ENCODE data around the gene PPP6R3. TPM values are rescaled to one million over a fixed set of nuclear protein-coding genes. Genes with fewer than 3 reads are reported as not detected.

Gene PPP6R3
- polyA plus RNA-seq, 1 donor from 2014 or later, result 111 TPM

DNA sequence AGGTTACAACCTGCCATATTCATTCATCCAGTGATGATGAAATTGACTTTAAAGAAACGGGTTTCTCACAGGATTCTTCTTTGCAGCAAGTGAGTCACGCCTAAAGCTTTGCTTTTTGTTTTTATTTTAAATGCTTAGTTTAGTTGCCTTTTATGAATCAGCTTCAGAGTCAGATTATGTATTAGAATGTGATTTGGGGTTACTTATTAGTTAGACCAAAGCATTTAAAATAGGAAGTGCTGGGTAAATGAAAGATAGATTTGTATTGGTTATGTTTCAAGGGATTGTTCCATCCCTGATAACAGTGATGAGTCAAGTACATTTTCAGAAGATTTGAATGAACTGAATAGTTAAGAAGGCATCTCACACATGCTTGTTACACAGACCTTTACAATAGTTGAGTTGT, 122.5 kb downstream of the PPP6R3 start:
- Histone ChIP-seq H2AFZ (ENCODE audit: low read depth, low read length) (no peak overlapping the region), H3F3A (ENCODE audit: insufficient read depth, low read length, poor library complexity, severe bottlenecking) (no peaks in the 10 kb centered on the region), H3K9me2 (ENCODE audit: insufficient read depth, low read length) (no peaks in the 10 kb centered on the region), H3K4me2 (ENCODE audit: low read length) (no peak overlapping the region), H3K9ac (ENCODE audit: low read length) (no peak overlapping the region), H4K20me1 (ENCODE audit: insufficient read depth) (no peaks in the 10 kb centered on the region), H3K36me3 (ENCODE audit: insufficient read depth, low read length) (no peaks in the 10 kb centered on the region), H3K4me3 (ENCODE audit: low read length) (no peak overlapping the region), H3K9me3 (ENCODE audit: low read length) (no peaks in the 10 kb centered on the region), H3K27me3 (ENCODE audit: insufficient read depth, low read depth, low read length) (no peaks in the 10 kb centered on the region), H3K27ac (ENCODE audit: low read length) (no peak overlapping the region), H3K79me2 (replicated peaks; ENCODE audit: insufficient read depth, low read length) (no peaks in the 10 kb centered on the region)
- TF ChIP-seq RAD21 (conservative IDR thresholded peaks at IDR 0.05) (no peak), EP300 (conservative IDR thresholded peaks at IDR 0.05; ENCODE audit: poor library complexity, severe bottlenecking) (no peak), EZH2 (IDR thresholded peaks at IDR 0.05; ENCODE audit: borderline replicate concordance, insufficient read depth, low read length, poor library complexity, severe bottlenecking) (no peak), SMC3 (conservative IDR thresholded peaks at IDR 0.05; ENCODE audit: poor library complexity) (no peak), TAF1 (IDR thresholded peaks at IDR 0.05; ENCODE audit: low read depth) (no peak), MXI1 (conservative IDR thresholded peaks at IDR 0.05; ENCODE audit: poor library complexity, severe bottlenecking) (no peak), POLR2AphosphoS5 (IDR thresholded peaks at IDR 0.05) (no peak)
- TF ChIP-seq, protein P1, sequence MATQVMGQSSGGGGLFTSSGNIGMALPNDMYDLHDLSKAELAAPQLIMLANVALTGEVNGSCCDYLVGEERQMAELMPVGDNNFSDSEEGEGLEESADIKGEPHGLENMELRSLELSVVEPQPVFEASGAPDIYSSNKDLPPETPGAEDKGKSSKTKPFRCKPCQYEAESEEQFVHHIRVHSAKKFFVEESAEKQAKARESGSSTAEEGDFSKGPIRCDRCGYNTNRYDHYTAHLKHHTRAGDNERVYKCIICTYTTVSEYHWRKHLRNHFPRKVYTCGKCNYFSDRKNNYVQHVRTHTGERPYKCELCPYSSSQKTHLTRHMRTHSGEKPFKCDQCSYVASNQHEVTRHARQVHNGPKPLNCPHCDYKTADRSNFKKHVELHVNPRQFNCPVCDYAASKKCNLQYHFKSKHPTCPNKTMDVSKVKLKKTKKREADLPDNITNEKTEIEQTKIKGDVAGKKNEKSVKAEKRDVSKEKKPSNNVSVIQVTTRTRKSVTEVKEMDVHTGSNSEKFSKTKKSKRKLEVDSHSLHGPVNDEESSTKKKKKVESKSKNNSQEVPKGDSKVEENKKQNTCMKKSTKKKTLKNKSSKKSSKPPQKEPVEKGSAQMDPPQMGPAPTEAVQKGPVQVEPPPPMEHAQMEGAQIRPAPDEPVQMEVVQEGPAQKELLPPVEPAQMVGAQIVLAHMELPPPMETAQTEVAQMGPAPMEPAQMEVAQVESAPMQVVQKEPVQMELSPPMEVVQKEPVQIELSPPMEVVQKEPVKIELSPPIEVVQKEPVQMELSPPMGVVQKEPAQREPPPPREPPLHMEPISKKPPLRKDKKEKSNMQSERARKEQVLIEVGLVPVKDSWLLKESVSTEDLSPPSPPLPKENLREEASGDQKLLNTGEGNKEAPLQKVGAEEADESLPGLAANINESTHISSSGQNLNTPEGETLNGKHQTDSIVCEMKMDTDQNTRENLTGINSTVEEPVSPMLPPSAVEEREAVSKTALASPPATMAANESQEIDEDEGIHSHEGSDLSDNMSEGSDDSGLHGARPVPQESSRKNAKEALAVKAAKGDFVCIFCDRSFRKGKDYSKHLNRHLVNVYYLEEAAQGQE (IDR thresholded peaks at IDR 0.05; ENCODE audit: borderline replicate concordance), result no peak
- TF ChIP-seq, protein P2, sequence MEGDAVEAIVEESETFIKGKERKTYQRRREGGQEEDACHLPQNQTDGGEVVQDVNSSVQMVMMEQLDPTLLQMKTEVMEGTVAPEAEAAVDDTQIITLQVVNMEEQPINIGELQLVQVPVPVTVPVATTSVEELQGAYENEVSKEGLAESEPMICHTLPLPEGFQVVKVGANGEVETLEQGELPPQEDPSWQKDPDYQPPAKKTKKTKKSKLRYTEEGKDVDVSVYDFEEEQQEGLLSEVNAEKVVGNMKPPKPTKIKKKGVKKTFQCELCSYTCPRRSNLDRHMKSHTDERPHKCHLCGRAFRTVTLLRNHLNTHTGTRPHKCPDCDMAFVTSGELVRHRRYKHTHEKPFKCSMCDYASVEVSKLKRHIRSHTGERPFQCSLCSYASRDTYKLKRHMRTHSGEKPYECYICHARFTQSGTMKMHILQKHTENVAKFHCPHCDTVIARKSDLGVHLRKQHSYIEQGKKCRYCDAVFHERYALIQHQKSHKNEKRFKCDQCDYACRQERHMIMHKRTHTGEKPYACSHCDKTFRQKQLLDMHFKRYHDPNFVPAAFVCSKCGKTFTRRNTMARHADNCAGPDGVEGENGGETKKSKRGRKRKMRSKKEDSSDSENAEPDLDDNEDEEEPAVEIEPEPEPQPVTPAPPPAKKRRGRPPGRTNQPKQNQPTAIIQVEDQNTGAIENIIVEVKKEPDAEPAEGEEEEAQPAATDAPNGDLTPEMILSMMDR (IDR thresholded peaks at IDR 0.05; ENCODE audit: poor library complexity, severe bottlenecking), result no peak

DNA sequence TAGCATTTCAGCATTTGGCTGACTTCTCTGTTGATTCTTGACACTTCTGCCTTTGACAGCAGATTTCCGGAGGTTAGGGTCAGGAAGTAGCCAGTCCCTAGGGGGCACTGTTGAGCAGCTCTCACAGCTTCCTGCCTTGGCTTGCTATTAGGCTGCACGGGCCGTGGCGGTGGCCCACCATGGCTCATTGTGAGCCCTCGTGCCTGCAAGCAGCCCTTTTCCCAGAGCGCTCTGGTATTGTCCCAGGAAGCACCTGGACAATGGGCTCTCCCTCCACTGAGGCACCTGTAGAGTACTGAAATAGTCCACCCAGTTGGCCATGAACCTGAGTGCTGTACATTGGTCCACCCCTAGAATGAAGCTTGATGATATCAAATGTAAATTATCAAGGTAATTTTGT, 123.5 kb downstream of the PPP6R3 start:
- no peaks in the 10 kb centered on the region for H3K27me3 ChIP-seq (ENCODE audit: insufficient read depth, low read depth, low read length)
- H3K9ac ChIP-seq (ENCODE audit: low read length), result no peak overlapping the region
- no peaks in the 10 kb centered on the region for H3K9me3 ChIP-seq (ENCODE audit: low read length)
- peak; percentile 32 for TF ChIP-seq RAD21 (conservative IDR thresholded peaks at IDR 0.05)
- TF ChIP-seq POLR2AphosphoS5 (IDR thresholded peaks at IDR 0.05), result no peak
- H3K79me2 ChIP-seq (replicated peaks; ENCODE audit: insufficient read depth, low read length), result no peaks in the 10 kb centered on the region
- H3K36me3 ChIP-seq (ENCODE audit: insufficient read depth, low read length), result no peaks in the 10 kb centered on the region
- no peak overlapping the region for H3K27ac ChIP-seq (ENCODE audit: low read length)
- H3F3A ChIP-seq (ENCODE audit: insufficient read depth, low read length, poor library complexity, severe bottlenecking), result no peaks in the 10 kb centered on the region
- no peak overlapping the region for H3K4me3 ChIP-seq (ENCODE audit: low read length)
- H4K20me1 ChIP-seq (ENCODE audit: insufficient read depth), result no peaks in the 10 kb centered on the region
- no peaks in the 10 kb centered on the region for H3K9me2 ChIP-seq (ENCODE audit: insufficient read depth, low read length)
- no peak overlapping the region for H2AFZ ChIP-seq (ENCODE audit: low read depth, low read length)
- no peak overlapping the region for H3K4me2 ChIP-seq (ENCODE audit: low read length)

Measured in neural cell (in vitro differentiated cells).